GM23338 (cell line): ENCODE data around the gene C22orf23. TPM values are rescaled to one million over a fixed set of nuclear protein-coding genes. Genes with fewer than 3 reads are reported as not detected.

Experiments used
- ATAC-seq: fragments of 200-7000 bp; cut with Tn5 transposase; 3 replicates; pipeline ENCODE4 v1.9.1; 2020
- DNase-seq: peaks from one replicate; pipeline ENCODE4 v3.0.0-alpha.2; 2015; ENCODE audit warnings: low spot score
- H2AFZ ChIP-seq: fragments of 200-600 bp; sonication (generic); 2 replicates; pipeline ENCODE4 v1.8.0; 2016; ENCODE audit warnings: antibody characterized with exemption, mild to moderate bottlenecking, moderate library complexity
- H3F3A ChIP-seq: fragments of 200-600 bp; sonication (generic); replicated peaks from 2 replicates; pipeline ENCODE4 v1.8.0; 2017; ENCODE audit warnings: antibody characterized with exemption, mixed run types, low read depth
- H3K27ac ChIP-seq: fragments of 200-600 bp; sonication (generic); 2 replicates; pipeline ENCODE4 v1.6.1; 2016; ENCODE audit warnings: low read depth
- H3K27me3 ChIP-seq: fragments of 200-600 bp; sonication (generic); 2 replicates; pipeline ENCODE4 v1.8.0; 2016; ENCODE audit warnings: mild to moderate bottlenecking, mixed run types, moderate library complexity; ENCODE audit not compliant: insufficient read depth
- H3K36me3 ChIP-seq: fragments of 200-600 bp; sonication (generic); 2 replicates; pipeline ENCODE4 v1.8.0; 2016; ENCODE audit warnings: mild to moderate bottlenecking; ENCODE audit not compliant: insufficient read depth
- H3K4me1 ChIP-seq: fragments of 200-600 bp; sonication (generic); 2 replicates; pipeline ENCODE4 v1.8.0; 2016; ENCODE audit warnings: mild to moderate bottlenecking, moderate library complexity; ENCODE audit not compliant: insufficient read depth
- H3K4me2 ChIP-seq: fragments of 200-600 bp; sonication (generic); 2 replicates; pipeline ENCODE4 v1.7.1; 2017; ENCODE audit warnings: mixed run types
- H3K4me3 ChIP-seq: fragments of 200-600 bp; sonication (generic); 2 replicates; pipeline ENCODE4 v1.6.1; 2016; ENCODE audit warnings: mixed run types
- H3K79me2 ChIP-seq: fragments of 200-600 bp; sonication (generic); replicated peaks from 2 replicates; pipeline ENCODE4 v1.8.0; 2017; ENCODE audit warnings: mild to moderate bottlenecking; ENCODE audit not compliant: insufficient read depth
- H3K9me2 ChIP-seq: fragments of 200-600 bp; sonication (generic); 2 replicates; pipeline ENCODE4 v1.8.0; 2017; ENCODE audit not compliant: insufficient read depth
- H4K20me1 ChIP-seq: fragments of 200-600 bp; sonication (generic); replicated peaks from 2 replicates; pipeline ENCODE4 v1.8.0; 2017; ENCODE audit warnings: mild to moderate bottlenecking; ENCODE audit not compliant: insufficient read depth
- H3K27ac Mint-ChIP-seq: 2 replicates; pipeline ENCODE4 v1.8.0; 2020; ENCODE audit warnings: inconsistent platforms, mild to moderate bottlenecking, moderate library complexity, mixed read lengths
- H3K27me3 Mint-ChIP-seq: 3 replicates; pipeline ENCODE4 v1.8.0; 2022; ENCODE audit warnings: low read depth, mild to moderate bottlenecking, moderate library complexity, mixed read lengths, inconsistent platforms; ENCODE audit not compliant: insufficient read depth, poor library complexity
- H3K36me3 Mint-ChIP-seq: 3 replicates; pipeline ENCODE4 v1.8.0; 2021; ENCODE audit warnings: low read depth, mild to moderate bottlenecking, inconsistent platforms, moderate library complexity, mixed read lengths
- H3K4me1 Mint-ChIP-seq: 3 replicates; pipeline ENCODE4 v1.8.0; 2020; ENCODE audit warnings: mild to moderate bottlenecking, inconsistent platforms, mixed read lengths
- H3K4me3 Mint-ChIP-seq: 3 replicates; pipeline ENCODE4 v1.8.0; 2021; ENCODE audit warnings: moderate library complexity, mild to moderate bottlenecking, inconsistent platforms, mixed read lengths
- H3K9me3 Mint-ChIP-seq: 3 replicates; pipeline ENCODE4 v1.8.0; 2020; ENCODE audit warnings: moderate library complexity, mild to moderate bottlenecking, inconsistent platforms, mixed read lengths
- EZH2 ChIP-seq: fragments of 200-600 bp; sonication (generic); IDR thresholded peaks from one replicate; pipeline ENCODE4 v1.8.0; 2017; ENCODE audit warnings: antibody characterized with exemption, mild to moderate bottlenecking, low read depth; ENCODE audit not compliant: unreplicated experiment
- EZH2phosphoT487 ChIP-seq: fragments of 200-600 bp; sonication (generic); IDR thresholded peaks from one replicate; pipeline ENCODE4 v1.8.1; 2018; ENCODE audit warnings: antibody characterized with exemption; ENCODE audit not compliant: unreplicated experiment
- JUNB ChIP-seq: IDR thresholded peaks from one replicate; pipeline ENCODE4 v1.6.1; 2016; ENCODE audit warnings: antibody characterized with exemption; ENCODE audit not compliant: unreplicated experiment
- NANOG ChIP-seq: IDR thresholded peaks from 2 replicates; pipeline ENCODE4 v1.6.1; 2016; ENCODE audit warnings: antibody characterized with exemption, borderline replicate concordance
- POLR2AphosphoS5 ChIP-seq: IDR thresholded peaks from 2 replicates; pipeline ENCODE4 v1.6.1; 2016; ENCODE audit warnings: antibody characterized with exemption, low read depth
- STAT1 ChIP-seq: IDR thresholded peaks from one replicate; pipeline ENCODE4 v1.6.1; 2016; ENCODE audit warnings: antibody characterized with exemption; ENCODE audit not compliant: unreplicated experiment
- ZNF114 ChIP-seq: fragments of 250-450 bp; sonication (Bioruptor Pico); IDR thresholded peaks from 2 replicates; pipeline ENCODE4 v1.5.0; 2020; ENCODE audit warnings: mild to moderate bottlenecking, moderate library complexity
- ZNF331 ChIP-seq: fragments of 250-450 bp; sonication (Bioruptor Pico); IDR thresholded peaks from 2 replicates; pipeline ENCODE4 v1.5.0; 2020; ENCODE audit warnings: low read depth, mild to moderate bottlenecking, moderate library complexity
- polyA plus RNA-seq: library from polyadenylated mRNA; unstranded; fragments of >200 nt; fragmentation: Nextera tagmentation; extraction: Ambion mirVana; gene quantifications from 2 replicates; pipeline ENCODE4 v1.2.1, GENCODE V29; 2016
- total RNA-seq: library from RNA; depleted of rRNA; stranded (reverse); fragments of >200 nt; shearing (Covaris generic); gene quantifications from 2 replicates; pipeline ENCODE4 v1.2.3, GENCODE V29; 2014
- TF ChIP-seq, protein P1 (sequence below): IDR thresholded peaks from one replicate; pipeline ENCODE4 v1.6.1; 2018; ENCODE audit warnings: antibody characterized with exemption; ENCODE audit not compliant: unreplicated experiment
- TF ChIP-seq, protein P2 (sequence below): IDR thresholded peaks from 2 replicates; pipeline ENCODE4 v1.6.1; 2016; ENCODE audit warnings: antibody characterized with exemption
- TF ChIP-seq, protein P3 (sequence below): fragments of 250-450 bp; sonication (Bioruptor Pico); IDR thresholded peaks from 2 replicates; pipeline ENCODE4 v1.5.0; 2020; ENCODE audit warnings: mild to moderate bottlenecking, moderate library complexity

The C22orf23 gene
- total and polyA plus RNA-seq, 2 experiments from 2014 or later: 0.38 TPM; not detected in 1

GRCh38 chr22:37932821-37933578 is 20.4 kb downstream of the C22orf23 start (continued):
- TF ChIP-seq, protein P1, sequence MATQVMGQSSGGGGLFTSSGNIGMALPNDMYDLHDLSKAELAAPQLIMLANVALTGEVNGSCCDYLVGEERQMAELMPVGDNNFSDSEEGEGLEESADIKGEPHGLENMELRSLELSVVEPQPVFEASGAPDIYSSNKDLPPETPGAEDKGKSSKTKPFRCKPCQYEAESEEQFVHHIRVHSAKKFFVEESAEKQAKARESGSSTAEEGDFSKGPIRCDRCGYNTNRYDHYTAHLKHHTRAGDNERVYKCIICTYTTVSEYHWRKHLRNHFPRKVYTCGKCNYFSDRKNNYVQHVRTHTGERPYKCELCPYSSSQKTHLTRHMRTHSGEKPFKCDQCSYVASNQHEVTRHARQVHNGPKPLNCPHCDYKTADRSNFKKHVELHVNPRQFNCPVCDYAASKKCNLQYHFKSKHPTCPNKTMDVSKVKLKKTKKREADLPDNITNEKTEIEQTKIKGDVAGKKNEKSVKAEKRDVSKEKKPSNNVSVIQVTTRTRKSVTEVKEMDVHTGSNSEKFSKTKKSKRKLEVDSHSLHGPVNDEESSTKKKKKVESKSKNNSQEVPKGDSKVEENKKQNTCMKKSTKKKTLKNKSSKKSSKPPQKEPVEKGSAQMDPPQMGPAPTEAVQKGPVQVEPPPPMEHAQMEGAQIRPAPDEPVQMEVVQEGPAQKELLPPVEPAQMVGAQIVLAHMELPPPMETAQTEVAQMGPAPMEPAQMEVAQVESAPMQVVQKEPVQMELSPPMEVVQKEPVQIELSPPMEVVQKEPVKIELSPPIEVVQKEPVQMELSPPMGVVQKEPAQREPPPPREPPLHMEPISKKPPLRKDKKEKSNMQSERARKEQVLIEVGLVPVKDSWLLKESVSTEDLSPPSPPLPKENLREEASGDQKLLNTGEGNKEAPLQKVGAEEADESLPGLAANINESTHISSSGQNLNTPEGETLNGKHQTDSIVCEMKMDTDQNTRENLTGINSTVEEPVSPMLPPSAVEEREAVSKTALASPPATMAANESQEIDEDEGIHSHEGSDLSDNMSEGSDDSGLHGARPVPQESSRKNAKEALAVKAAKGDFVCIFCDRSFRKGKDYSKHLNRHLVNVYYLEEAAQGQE: no peak
- TF ChIP-seq JUNB (no peak), EZH2 (no peak), EZH2phosphoT487 (no peak), ZNF114 (CRISPR knock-in tag) (no peak), STAT1 (no peak)
- TF ChIP-seq, protein P2, sequence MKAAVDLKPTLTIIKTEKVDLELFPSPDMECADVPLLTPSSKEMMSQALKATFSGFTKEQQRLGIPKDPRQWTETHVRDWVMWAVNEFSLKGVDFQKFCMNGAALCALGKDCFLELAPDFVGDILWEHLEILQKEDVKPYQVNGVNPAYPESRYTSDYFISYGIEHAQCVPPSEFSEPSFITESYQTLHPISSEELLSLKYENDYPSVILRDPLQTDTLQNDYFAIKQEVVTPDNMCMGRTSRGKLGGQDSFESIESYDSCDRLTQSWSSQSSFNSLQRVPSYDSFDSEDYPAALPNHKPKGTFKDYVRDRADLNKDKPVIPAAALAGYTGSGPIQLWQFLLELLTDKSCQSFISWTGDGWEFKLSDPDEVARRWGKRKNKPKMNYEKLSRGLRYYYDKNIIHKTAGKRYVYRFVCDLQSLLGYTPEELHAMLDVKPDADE: no peak

- Mint-ChIP-seq H3K36me3 (peaks cover 18% of the 10 kb centered on the region), H3K27me3 (peaks cover 8% of the 10 kb centered on the region), H3K4me1 (peaks cover 9% of the 10 kb centered on the region), H3K9me3 (no peaks in the 10 kb centered on the region), H3K27ac (no peak overlapping the region), H3K4me3 (no peak overlapping the region)
- 0 out of 2 replicates have a peak, but pooled peaks cover 2% of the 10 kb centered on the region for H3K36me3 ChIP-seq
- no peak overlapping the region for H3K27ac ChIP-seq
- H3K4me1 ChIP-seq: no peaks in the 10 kb centered on the region
- DNase-seq (no peak), ATAC-seq (no peak)
- no peak overlapping the region for H3K4me2 ChIP-seq
- no peak overlapping the region for H2AFZ ChIP-seq
- H3K27me3 ChIP-seq: no peaks in the 10 kb centered on the region
- H3K79me2 ChIP-seq: no peaks in the 10 kb centered on the region
- 0 out of 2 replicates have a peak, but pooled peaks cover 7% of the 10 kb centered on the region for H3F3A ChIP-seq
- no peaks in the 10 kb centered on the region for H3K9me2 ChIP-seq
- H3K4me3 ChIP-seq: no peak overlapping the region
- no peaks in the 10 kb centered on the region; the same call in 1 of the 2 replicates for H4K20me1 ChIP-seq
- TF ChIP-seq STAT1 (no peak), NANOG (no peak), EZH2phosphoT487 (no peak), POLR2AphosphoS5 (no peak), EZH2 (no peak), ZNF331 (CRISPR knock-in tag) (no peak), ZNF114 (CRISPR knock-in tag) (no peak), JUNB (no peak)
- TF ChIP-seq, protein P2: no peak
- TF ChIP-seq, protein P3, sequence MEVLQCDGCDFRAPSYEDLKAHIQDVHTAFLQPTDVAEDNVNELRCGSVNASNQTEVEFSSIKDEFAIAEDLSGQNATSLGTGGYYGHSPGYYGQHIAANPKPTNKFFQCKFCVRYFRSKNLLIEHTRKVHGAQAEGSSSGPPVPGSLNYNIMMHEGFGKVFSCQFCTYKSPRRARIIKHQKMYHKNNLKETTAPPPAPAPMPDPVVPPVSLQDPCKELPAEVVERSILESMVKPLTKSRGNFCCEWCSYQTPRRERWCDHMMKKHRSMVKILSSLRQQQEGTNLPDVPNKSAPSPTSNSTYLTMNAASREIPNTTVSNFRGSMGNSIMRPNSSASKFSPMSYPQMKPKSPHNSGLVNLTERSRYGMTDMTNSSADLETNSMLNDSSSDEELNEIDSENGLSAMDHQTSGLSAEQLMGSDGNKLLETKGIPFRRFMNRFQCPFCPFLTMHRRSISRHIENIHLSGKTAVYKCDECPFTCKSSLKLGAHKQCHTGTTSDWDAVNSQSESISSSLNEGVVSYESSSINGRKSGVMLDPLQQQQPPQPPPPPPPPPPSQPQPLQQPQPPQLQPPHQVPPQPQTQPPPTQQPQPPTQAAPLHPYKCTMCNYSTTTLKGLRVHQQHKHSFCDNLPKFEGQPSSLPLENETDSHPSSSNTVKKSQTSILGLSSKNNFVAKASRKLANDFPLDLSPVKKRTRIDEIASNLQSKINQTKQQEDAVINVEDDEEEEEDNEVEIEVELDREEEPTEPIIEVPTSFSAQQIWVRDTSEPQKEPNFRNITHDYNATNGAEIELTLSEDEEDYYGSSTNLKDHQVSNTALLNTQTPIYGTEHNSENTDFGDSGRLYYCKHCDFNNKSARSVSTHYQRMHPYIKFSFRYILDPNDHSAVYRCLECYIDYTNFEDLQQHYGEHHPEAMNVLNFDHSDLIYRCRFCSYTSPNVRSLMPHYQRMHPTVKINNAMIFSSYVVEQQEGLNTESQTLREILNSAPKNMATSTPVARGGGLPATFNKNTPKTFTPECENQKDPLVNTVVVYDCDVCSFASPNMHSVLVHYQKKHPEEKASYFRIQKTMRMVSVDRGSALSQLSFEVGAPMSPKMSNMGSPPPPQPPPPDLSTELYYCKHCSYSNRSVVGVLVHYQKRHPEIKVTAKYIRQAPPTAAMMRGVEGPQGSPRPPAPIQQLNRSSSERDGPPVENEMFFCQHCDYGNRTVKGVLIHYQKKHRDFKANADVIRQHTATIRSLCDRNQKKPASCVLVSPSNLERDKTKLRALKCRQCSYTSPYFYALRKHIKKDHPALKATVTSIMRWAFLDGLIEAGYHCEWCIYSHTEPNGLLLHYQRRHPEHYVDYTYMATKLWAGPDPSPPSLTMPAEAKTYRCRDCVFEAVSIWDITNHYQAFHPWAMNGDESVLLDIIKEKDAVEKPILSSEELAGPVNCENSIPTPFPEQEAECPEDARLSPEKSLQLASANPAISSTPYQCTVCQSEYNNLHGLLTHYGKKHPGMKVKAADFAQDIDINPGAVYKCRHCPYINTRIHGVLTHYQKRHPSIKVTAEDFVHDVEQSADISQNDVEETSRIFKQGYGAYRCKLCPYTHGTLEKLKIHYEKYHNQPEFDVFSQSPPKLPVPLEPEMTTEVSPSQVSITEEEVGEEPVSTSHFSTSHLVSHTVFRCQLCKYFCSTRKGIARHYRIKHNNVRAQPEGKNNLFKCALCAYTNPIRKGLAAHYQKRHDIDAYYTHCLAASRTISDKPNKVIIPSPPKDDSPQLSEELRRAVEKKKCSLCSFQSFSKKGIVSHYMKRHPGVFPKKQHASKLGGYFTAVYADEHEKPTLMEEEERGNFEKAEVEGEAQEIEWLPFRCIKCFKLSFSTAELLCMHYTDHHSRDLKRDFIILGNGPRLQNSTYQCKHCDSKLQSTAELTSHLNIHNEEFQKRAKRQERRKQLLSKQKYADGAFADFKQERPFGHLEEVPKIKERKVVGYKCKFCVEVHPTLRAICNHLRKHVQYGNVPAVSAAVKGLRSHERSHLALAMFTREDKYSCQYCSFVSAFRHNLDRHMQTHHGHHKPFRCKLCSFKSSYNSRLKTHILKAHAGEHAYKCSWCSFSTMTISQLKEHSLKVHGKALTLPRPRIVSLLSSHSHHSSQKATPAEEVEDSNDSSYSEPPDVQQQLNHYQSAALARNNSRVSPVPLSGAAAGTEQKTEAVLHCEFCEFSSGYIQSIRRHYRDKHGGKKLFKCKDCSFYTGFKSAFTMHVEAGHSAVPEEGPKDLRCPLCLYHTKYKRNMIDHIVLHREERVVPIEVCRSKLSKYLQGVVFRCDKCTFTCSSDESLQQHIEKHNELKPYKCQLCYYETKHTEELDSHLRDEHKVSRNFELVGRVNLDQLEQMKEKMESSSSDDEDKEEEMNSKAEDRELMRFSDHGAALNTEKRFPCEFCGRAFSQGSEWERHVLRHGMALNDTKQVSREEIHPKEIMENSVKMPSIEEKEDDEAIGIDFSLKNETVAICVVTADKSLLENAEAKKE (CRISPR knock-in tag): no peak
These were observed 21.0 kb downstream of the C22orf23 start for GRCh38 chr22:37932401-37932800.
